Upper lobe of left lung (tissue), 6 donors: Measurements from ENCODE around the gene SLC13A3. TPM values are rescaled to one million over a fixed set of nuclear protein-coding genes. Genes with fewer than 3 reads are reported as not detected.

Experiments used
- ATAC-seq, 2 donors: fragments of 200-7000 bp; cut with Tn5 transposase; one replicate each; pipeline ENCODE4 v1.9.1; 2022; ENCODE audit warnings: mild to moderate bottlenecking in 2 of 2, moderate library complexity in 2 of 2; ENCODE audit not compliant: low FRiP score in 2 of 2
- DNase-seq, 2 donors: peaks; one replicate each; pipeline ENCODE4 v3.0.0-alpha.2; 2019 to 2020
- H3K27ac ChIP-seq, 4 donors: fragments of 200-600 bp; sonication (generic); one replicate each; pipeline ENCODE4 v1.5.1; 2016 to 2019
- H3K27me3 ChIP-seq, 4 donors: fragments of 200-600 bp; sonication (generic); one replicate each; pipeline ENCODE4 v1.5.1; 2017 to 2019
- H3K36me3 ChIP-seq, 4 donors: fragments of 200-600 bp; sonication (generic); one replicate each; pipeline ENCODE4 v1.5.1; 2016 to 2019
- H3K4me1 ChIP-seq, 4 donors: fragments of 200-600 bp; sonication (generic); one replicate each; pipeline ENCODE4 v1.5.1; 2018 to 2019
- H3K4me3 ChIP-seq, 4 donors: fragments of 200-600 bp; sonication (generic); one replicate each; pipeline ENCODE4 v1.5.1; 2017 to 2019; ENCODE audit warnings: mild to moderate bottlenecking in 2 of 4, moderate library complexity in 1 of 4
- H3K9me3 ChIP-seq, 4 donors: fragments of 200-600 bp; sonication (generic); one replicate each; pipeline ENCODE4 v1.5.1; 2018 to 2019
- EP300 ChIP-seq, 4 donors: sonication (generic); formaldehyde crosslinking; IDR thresholded peaks; one replicate each; pipeline ENCODE4 v1.5.1; 2017; ENCODE audit warnings: antibody characterized with exemption in 4 of 4, control low read depth in 2 of 4
- POLR2A ChIP-seq, 4 donors: fragments of 450-650 bp; IDR thresholded peaks; one replicate each; pipeline ENCODE4 v1.5.1; 2016 to 2017; ENCODE audit warnings: antibody characterized with exemption in 4 of 4, mild to moderate bottlenecking in 2 of 4
- POLR2AphosphoS5 ChIP-seq, 2 donors: sonication (generic); formaldehyde crosslinking; IDR thresholded peaks; one replicate each; pipeline ENCODE4 v1.5.1; 2017; ENCODE audit warnings: antibody characterized with exemption in 2 of 2
- WGBS, 2 donors: methylation state at CpG; one replicate each; pipeline ENCODE4 v1.1.5; 2017 to 2018; 5-methylcytosine and 5-hydroxymethylcytosine counted together
- total RNA-seq, 6 donors: library from RNA; depleted of rRNA in 4 of 6; stranded (reverse); fragments of >200 nt in 4 of 6; gene quantifications; one replicate each; pipeline versions ENCODE4 v1.1.0 to v1.2.1, GENCODE V29; 2016 to 2021
- TF ChIP-seq, protein P1 (sequence below), 6 experiments: fragments of 450-650 bp in 4 of 6; fragments of 200-600 bp in 2 of 6; sonication (generic) in 2 of 6; IDR thresholded peaks; one replicate each; pipeline ENCODE4 v1.5.1; 2016 to 2019; ENCODE audit warnings: antibody characterized with exemption in 6 of 6
- donor health status: DM: no; HTN: no; CAD: no; lungs with moderate emphysema.
- donor health status: DM: no; HTN: yes; CAD: no; lungs with severe emphysema.

The SLC13A3 gene
- total RNA-seq, 6 donors from 2014 or later, result 0.88 to 11.5 (median 1.3) TPM

DNA sequence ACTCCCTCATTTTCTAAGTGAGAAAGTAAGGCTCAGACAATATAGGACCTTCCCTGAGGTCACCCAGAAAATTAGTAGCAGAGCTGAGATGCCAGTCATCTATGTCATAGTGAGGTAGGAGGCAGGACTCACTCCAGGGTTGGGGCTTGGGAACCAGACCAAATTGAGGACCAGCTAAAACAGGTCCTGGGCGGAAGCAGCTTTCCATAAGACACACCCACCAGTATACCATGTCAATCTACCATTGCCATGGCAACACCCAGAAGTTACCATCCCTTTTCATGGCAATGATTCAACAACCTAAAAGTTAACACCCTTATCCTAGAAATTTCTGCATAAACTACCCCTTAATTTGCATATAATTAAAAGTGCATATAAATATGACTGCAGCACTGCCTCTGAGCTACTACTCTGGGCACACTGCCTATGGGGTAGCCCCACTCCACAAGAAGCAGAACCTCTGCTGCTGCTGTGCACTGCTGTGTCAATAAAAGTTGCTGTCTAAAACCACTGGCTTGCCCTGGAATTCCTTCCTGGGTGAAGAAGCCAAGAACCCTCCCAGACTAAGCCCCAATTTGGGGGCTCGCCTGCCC, 70.5 kb downstream of the SLC13A3 start:
- WGBS, 2 donors, result 86 to 94% methylated on average over 1 to 2 of the region's 2 CpGs
- no peak for ATAC-seq
- no peak for DNase-seq
- no peaks in the 10 kb centered on the region for H3K36me3 ChIP-seq
- H3K4me3 ChIP-seq, result no peak overlapping the region
- no peaks in the 10 kb centered on the region for H3K27me3 ChIP-seq
- H3K9me3 ChIP-seq, result no peaks in the 10 kb centered on the region
- H3K27ac ChIP-seq, result no peak overlapping the region
- TF ChIP-seq, protein P1, sequence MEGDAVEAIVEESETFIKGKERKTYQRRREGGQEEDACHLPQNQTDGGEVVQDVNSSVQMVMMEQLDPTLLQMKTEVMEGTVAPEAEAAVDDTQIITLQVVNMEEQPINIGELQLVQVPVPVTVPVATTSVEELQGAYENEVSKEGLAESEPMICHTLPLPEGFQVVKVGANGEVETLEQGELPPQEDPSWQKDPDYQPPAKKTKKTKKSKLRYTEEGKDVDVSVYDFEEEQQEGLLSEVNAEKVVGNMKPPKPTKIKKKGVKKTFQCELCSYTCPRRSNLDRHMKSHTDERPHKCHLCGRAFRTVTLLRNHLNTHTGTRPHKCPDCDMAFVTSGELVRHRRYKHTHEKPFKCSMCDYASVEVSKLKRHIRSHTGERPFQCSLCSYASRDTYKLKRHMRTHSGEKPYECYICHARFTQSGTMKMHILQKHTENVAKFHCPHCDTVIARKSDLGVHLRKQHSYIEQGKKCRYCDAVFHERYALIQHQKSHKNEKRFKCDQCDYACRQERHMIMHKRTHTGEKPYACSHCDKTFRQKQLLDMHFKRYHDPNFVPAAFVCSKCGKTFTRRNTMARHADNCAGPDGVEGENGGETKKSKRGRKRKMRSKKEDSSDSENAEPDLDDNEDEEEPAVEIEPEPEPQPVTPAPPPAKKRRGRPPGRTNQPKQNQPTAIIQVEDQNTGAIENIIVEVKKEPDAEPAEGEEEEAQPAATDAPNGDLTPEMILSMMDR (IDR thresholded peaks at IDR 0.05), result no peak
- no peak for TF ChIP-seq POLR2AphosphoS5 (IDR thresholded peaks at IDR 0.05)
- TF ChIP-seq EP300 (IDR thresholded peaks at IDR 0.05), result no peak
- TF ChIP-seq POLR2A (IDR thresholded peaks at IDR 0.05), result no peak
- H3K4me1 ChIP-seq, result no peaks in the 10 kb centered on the region

DNA sequence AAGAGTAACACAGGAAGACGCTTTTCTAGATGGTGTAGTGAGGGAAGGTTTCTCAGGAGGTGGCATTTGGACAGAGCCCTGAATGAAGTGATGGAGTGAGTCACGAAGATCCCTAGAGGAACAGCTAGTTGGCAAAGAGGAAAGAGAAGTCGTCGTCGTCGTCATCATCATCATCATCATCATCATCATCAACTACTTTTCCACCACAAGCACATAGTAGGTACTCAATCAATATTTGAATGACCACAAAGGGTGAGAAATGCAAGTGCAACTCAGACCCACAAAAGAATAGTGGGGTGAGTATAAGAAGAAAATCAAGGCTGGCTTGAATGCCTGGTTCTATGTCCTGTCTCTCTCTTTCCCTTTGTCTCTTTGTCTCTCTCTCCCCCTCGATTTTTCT, 72.5 kb downstream of the SLC13A3 start:
- H3K4me1 ChIP-seq, result no peaks in the 10 kb centered on the region
- H3K36me3 ChIP-seq, result no peaks in the 10 kb centered on the region
- WGBS, 2 donors, result 86 to 87% methylated on average over 7 of the region's 7 CpGs
- H3K27ac ChIP-seq, result no peak overlapping the region
- H3K27me3 ChIP-seq, result no peaks in the 10 kb centered on the region
- no peaks in the 10 kb centered on the region for H3K9me3 ChIP-seq
- DNase-seq, result no peak
- H3K4me3 ChIP-seq, result no peak overlapping the region
- TF ChIP-seq POLR2AphosphoS5 (IDR thresholded peaks at IDR 0.05), result no peak
- no peak for TF ChIP-seq EP300 (IDR thresholded peaks at IDR 0.05)
- TF ChIP-seq, protein P1 (IDR thresholded peaks at IDR 0.05), result no peak
- no peak for TF ChIP-seq POLR2A (IDR thresholded peaks at IDR 0.05)
- ATAC-seq, result no peak

DNA sequence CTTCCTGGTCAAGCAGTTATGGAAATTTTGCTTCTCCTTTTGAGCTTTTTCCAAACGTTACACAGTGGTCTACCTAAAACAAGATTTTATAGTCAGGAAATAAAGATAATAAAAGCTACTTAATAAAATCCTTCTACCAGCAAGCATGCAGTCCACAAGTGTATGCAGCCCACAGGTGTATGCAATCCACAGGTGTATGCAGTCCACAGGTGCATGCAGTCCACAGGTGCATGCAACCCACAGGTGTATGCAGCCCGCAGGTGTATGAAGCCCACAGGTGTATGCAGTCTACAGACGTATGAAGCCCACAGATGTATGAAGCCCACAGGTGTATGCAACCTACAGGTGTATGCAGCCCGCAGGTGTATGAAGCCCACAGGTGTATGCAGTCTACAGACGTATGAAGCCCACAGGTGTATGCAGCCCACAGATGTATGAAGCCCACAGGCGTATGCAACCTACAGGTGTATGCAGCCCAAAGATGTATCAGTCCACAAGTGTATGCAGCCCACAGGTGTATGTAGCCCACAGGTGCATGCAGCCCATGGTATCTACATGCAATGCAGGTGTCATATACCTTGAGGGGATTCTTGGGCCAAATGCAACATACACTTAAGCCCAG, 74.4 kb downstream of the SLC13A3 start:
- Histone ChIP-seq H3K4me3 (no peak overlapping the region), H3K4me1 (peaks cover 0 to 4% (median 0%) of the 10 kb centered on the region in 4 donors), H3K27me3 (no peaks in the 10 kb centered on the region), H3K36me3 (no peaks in the 10 kb centered on the region), H3K27ac (no peak overlapping the region), H3K9me3 (no peaks in the 10 kb centered on the region)
- ATAC-seq (no peak), DNase-seq (no peak)
- 74 to 83% methylated on average over 5 to 6 of the region's 6 CpGs for WGBS, 2 donors
- TF ChIP-seq EP300 (IDR thresholded peaks at IDR 0.05) (no peak), POLR2A (IDR thresholded peaks at IDR 0.05) (no peak), POLR2AphosphoS5 (IDR thresholded peaks at IDR 0.05) (no peak)
- TF ChIP-seq, protein P1 (IDR thresholded peaks at IDR 0.05), result no peak

DNA sequence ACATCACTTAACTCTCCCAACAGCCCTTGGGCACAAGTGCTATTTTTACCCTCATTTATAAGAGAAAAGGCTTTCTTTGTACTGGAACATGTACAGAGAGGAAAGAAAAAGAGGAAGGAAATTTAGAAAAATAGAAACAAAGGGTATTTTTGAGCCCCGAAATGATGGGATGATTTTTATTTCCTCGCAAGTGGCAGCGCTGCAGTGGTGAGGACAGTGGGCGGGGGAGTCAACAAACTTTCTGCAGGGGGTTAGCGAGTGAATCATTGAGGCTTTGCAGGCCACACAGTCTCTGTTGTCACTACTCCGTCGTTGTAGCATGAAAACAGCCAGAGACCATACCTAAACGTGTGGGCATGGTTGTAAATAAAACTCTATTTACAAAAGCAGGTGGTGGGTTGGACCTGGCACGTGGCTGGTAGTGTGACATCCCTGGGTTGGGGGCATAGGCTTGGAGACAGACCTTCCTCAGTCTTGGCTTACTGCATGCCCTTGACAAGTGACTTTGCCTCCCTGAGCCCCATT, 75.3 kb downstream of the SLC13A3 start:
- H3K4me1 ChIP-seq, result peaks cover 0 to 6% (median 0%) of the 10 kb centered on the region in 4 donors
- 41 to 44% methylated on average over 9 of the region's 9 CpGs for WGBS, 2 donors
- ATAC-seq, result no peak
- H3K9me3 ChIP-seq, result no peaks in the 10 kb centered on the region
- TF ChIP-seq POLR2A (IDR thresholded peaks at IDR 0.05), result no peak
- no peak for TF ChIP-seq EP300 (IDR thresholded peaks at IDR 0.05)
- no peak for TF ChIP-seq POLR2AphosphoS5 (IDR thresholded peaks at IDR 0.05)
- TF ChIP-seq, protein P1 (IDR thresholded peaks at IDR 0.05), result no peak
- H3K27me3 ChIP-seq, result no peaks in the 10 kb centered on the region
- no peak for DNase-seq
- H3K36me3 ChIP-seq, result no peaks in the 10 kb centered on the region
- no peak overlapping the region for H3K4me3 ChIP-seq
- H3K27ac ChIP-seq, result no peak overlapping the region
